HEK293 (cell line): Measurements from ENCODE around the gene HS3ST3A1.

Experiments
- CTCF ChIP-seq: fragments of 450-650 bp; formaldehyde crosslinking; IDR thresholded peaks from 2 replicates; pipeline ENCODE4 v1.5.1; 2016; ENCODE audit warnings: missing biosample characterization, missing genetic modification characterization
- HOXA7 ChIP-seq: sonication (generic); formaldehyde crosslinking; IDR thresholded peaks from 2 replicates; pipeline ENCODE4 v1.8.1; 2022; ENCODE audit warnings: missing genetic modification reagents, borderline replicate concordance
- PRDM2 ChIP-seq: fragments of 450-650 bp; formaldehyde crosslinking; IDR thresholded peaks from 2 replicates; pipeline ENCODE4 v1.5.1; 2016; ENCODE audit warnings: missing biosample characterization, missing genetic modification characterization, borderline replicate concordance
- SALL2 ChIP-seq: fragments of 450-650 bp; formaldehyde crosslinking; IDR thresholded peaks from 2 replicates; pipeline ENCODE4 v1.5.0; 2017; ENCODE audit warnings: missing biosample characterization, mild to moderate bottlenecking, missing genetic modification characterization, borderline replicate concordance
- YY1 ChIP-seq: fragments of 450-650 bp; formaldehyde crosslinking; IDR thresholded peaks from 2 replicates; pipeline ENCODE4 v1.5.1; 2018; ENCODE audit warnings: missing biosample characterization, missing genetic modification characterization
- ZBTB8A ChIP-seq: fragments of 450-650 bp; formaldehyde crosslinking; IDR thresholded peaks from 2 replicates; pipeline ENCODE4 v1.5.1; 2016; ENCODE audit warnings: missing biosample characterization, missing genetic modification characterization
- ZNF335 ChIP-seq: fragments of 450-650 bp; formaldehyde crosslinking; conservative IDR thresholded peaks from 2 replicates; pipeline ENCODE4 v1.5.1; 2016; ENCODE audit warnings: missing biosample characterization, missing genetic modification characterization
- ZNF48 ChIP-seq: fragments of 450-650 bp; formaldehyde crosslinking; IDR thresholded peaks from 2 replicates; pipeline ENCODE4 v1.5.1; 2016; ENCODE audit warnings: missing biosample characterization, missing genetic modification characterization

- TF ChIP-seq ZNF48, result no peak
- no peak for TF ChIP-seq ZNF335 (tag by site-specific recombination)
- TF ChIP-seq CTCF (tag by site-specific recombination), result no peak
- TF ChIP-seq SALL2, result no peak
- no peak for TF ChIP-seq YY1
- no peak for TF ChIP-seq HOXA7 (CRISPR knock-in tag)
- no peak for TF ChIP-seq PRDM2 (tag by site-specific recombination)
- no peak for TF ChIP-seq ZBTB8A (tag by site-specific recombination)
Observed at GRCh38 chr17:13522749-13523148, 79.0 kb downstream of the HS3ST3A1 start.
